Stimulated activated CD8-positive, alpha-beta memory T cell treated with anti-CD3 and anti-CD28 coated beads, Interleukin-12 subunit alpha, Interleukin-12 subunit beta, amount 100 ng/mL, for 1 hour (primary cell): ENCODE results near the gene KIF26B.
"Not testable (repeated sequence)": the region's sequence is repeated elsewhere in the genome, so short reads cannot be mapped to it uniquely, and the experiment has no call there.

Experiments
- DNase-seq: peaks from one replicate; pipeline ENCODE4 v3.0.0-alpha.2; 2020; ENCODE audit warnings: low read depth

The KIF26B gene

GRCh38 chr1:245356891-245357585, 202.3 kb downstream of the KIF26B start:
- DNase-seq, result no peak

GRCh38 chr1:245359101-245359680, 204.4 kb downstream of the KIF26B start:
- not testable (repeated sequence) for DNase-seq

- no peak for DNase-seq
Measured at GRCh38 chr1:245361065-245361464, 206.3 kb downstream of the KIF26B start.

GRCh38 chr1:245361951-245362350, 207.2 kb downstream of the KIF26B start:
- DNase-seq, result no peak

GRCh38 chr1:245363461-245364200, 208.8 kb downstream of the KIF26B start:
- DNase-seq, result no peak

GRCh38 chr1:245365095-245366020, 210.6 kb downstream of the KIF26B start:
- DNase-seq, result no peak

- no peak for DNase-seq
Measured at GRCh38 chr1:245366886-245367285, 212.1 kb downstream of the KIF26B start.

- no peak for DNase-seq
Measured at GRCh38 chr1:245370175-245370825, 215.5 kb downstream of the KIF26B start.

GRCh38 chr1:245370905-245371581, 216.3 kb downstream of the KIF26B start:
- no peak for DNase-seq

- no peak for DNase-seq
Measured at GRCh38 chr1:245373131-245373530, 218.3 kb downstream of the KIF26B start.

GRCh38 chr1:245375789-245376460, 221.1 kb downstream of the KIF26B start:
- DNase-seq, result no peak

GRCh38 chr1:245377854-245378253, 223.1 kb downstream of the KIF26B start:
- no peak for DNase-seq

- DNase-seq, result no peak
Measured at GRCh38 chr1:245378311-245378722, 223.5 kb downstream of the KIF26B start.

- DNase-seq, result no peak
Measured at GRCh38 chr1:245378745-245379144, 224.0 kb downstream of the KIF26B start.

- no peak for DNase-seq
Measured at GRCh38 chr1:245380790-245381535, 226.2 kb downstream of the KIF26B start.

GRCh38 chr1:245382981-245383380, 228.2 kb downstream of the KIF26B start:
- no peak for DNase-seq

GRCh38 chr1:245383396-245384330, 228.9 kb downstream of the KIF26B start:
- no peak for DNase-seq

GRCh38 chr1:245386297-245386971, 231.6 kb downstream of the KIF26B start:
- no peak for DNase-seq
